Endothelial cell of umbilical vein (primary cell): ENCODE results near the gene LRTM2. TPM values are rescaled to one million over a fixed set of nuclear protein-coding genes. Genes with fewer than 3 reads are reported as not detected.

Source experiments
- BruUV-seq: library from RNA; stranded (reverse); fragments of 400-500 nt; replicated peaks from 2 replicates; lab custom pipeline; 2021; lab: Mats Ljungman, UMichigan
- CTCF ChIA-PET: fragments of 300-600, 350-600 bp; sonication (Branson Sonifier 250); formaldehyde crosslinking; loops from one replicate; lab custom pipeline; 2021; ENCODE audit warnings: antibody characterized with exemption, inconsistent platforms; lab: Charles Lee
- POLR2A ChIA-PET: fragments of 300-600, 350-600 bp; sonication (Branson Sonifier 250); formaldehyde crosslinking; loops from one replicate; lab custom pipeline; 2021; ENCODE audit warnings: antibody characterized with exemption, inconsistent platforms; lab: Charles Lee
- DNase-seq: peaks from one replicate; pipeline ENCODE4 v3.0.0-alpha.2; 2011; ENCODE audit warnings: low read depth, low spot score
- FAIRE-seq: peaks from 2 replicates; lab custom pipeline; 2011; peaks lifted over from hg19 to GRCh38; lab: Jason Lieb, UNC
- H2AFZ ChIP-seq: 2 replicates; pipeline ENCODE4 v1.6.0; 2012; ENCODE audit warnings: low read depth, low read length, control low read depth, inconsistent platforms
- H3K27ac ChIP-seq: 2 replicates; pipeline ENCODE4 v1.5.1; 2011; ENCODE audit warnings: low read depth, mild to moderate bottlenecking, control low read depth, low read length, moderate library complexity; ENCODE audit not compliant: insufficient read depth
- H3K27me3 ChIP-seq, 2 experiments: 2 replicates each; pipeline versions ENCODE4 v1.6.0 to v1.6.1; 2011; ENCODE audit warnings: low read length in 2 of 2, mixed read lengths in 1 of 2; ENCODE audit not compliant: control insufficient read depth in 2 of 2, insufficient read depth in 2 of 2
- H3K36me3 ChIP-seq, 2 experiments: 2 replicates in 1 of 2; 3 replicates in 1 of 2; pipeline ENCODE4 v1.5.1; 2011; ENCODE audit warnings: low read length in 2 of 2, mild to moderate bottlenecking in 1 of 2, moderate library complexity in 1 of 2; ENCODE audit not compliant: control insufficient read depth in 2 of 2, insufficient read depth in 2 of 2; ENCODE audit errors: extremely low read depth in 1 of 2
- H3K4me1 ChIP-seq: 3 replicates; pipeline ENCODE4 v1.5.1; 2011; ENCODE audit warnings: mild to moderate bottlenecking, low read length; ENCODE audit not compliant: control insufficient read depth, insufficient read depth; ENCODE audit errors: extremely low read depth
- H3K4me2 ChIP-seq: 2 replicates; pipeline ENCODE4 v1.6.1; 2011; ENCODE audit warnings: low read length, control low read depth, mixed read lengths; ENCODE audit not compliant: insufficient read depth
- H3K4me3 ChIP-seq, 3 experiments: fragments of 200-600 bp in 1 of 3; sonication (generic), shearing (Covaris generic) in 1 of 3; replicated peaks in 1 of 3; 2 replicates each; pipeline ENCODE4 v1.5.1; 2011 to 2016; ENCODE audit warnings: control low read depth in 3 of 3, low read length in 3 of 3, mild to moderate bottlenecking in 2 of 3, inconsistent platforms in 1 of 3, low read depth in 1 of 3, moderate library complexity in 1 of 3; ENCODE audit not compliant: insufficient read depth in 1 of 3
- H3K79me2 ChIP-seq: 2 replicates; pipeline ENCODE4 v1.6.0; 2012; ENCODE audit warnings: low read length, inconsistent platforms; ENCODE audit not compliant: control insufficient read depth, insufficient read depth
- H3K9ac ChIP-seq: replicated peaks from 2 replicates; pipeline ENCODE3; 2011; ENCODE audit warnings: low read length, control low read depth; ENCODE audit not compliant: insufficient read depth; ENCODE audit errors: extremely low read depth
- H3K9me1 ChIP-seq: replicated peaks from 3 replicates; pipeline ENCODE4 v1.6.0; 2011; ENCODE audit warnings: mild to moderate bottlenecking, low read length; ENCODE audit not compliant: control insufficient read depth, insufficient read depth; ENCODE audit errors: extremely low read depth
- H3K9me3 ChIP-seq: replicated peaks from 2 replicates; pipeline ENCODE4 v1.5.1; 2012; ENCODE audit warnings: low read length, inconsistent platforms; ENCODE audit not compliant: control insufficient read depth, insufficient read depth
- H4K20me1 ChIP-seq: replicated peaks from 2 replicates; pipeline ENCODE3; 2011; ENCODE audit warnings: mild to moderate bottlenecking, low read length; ENCODE audit not compliant: control insufficient read depth, insufficient read depth; ENCODE audit errors: extremely low read depth
- FOS ChIP-seq: IDR thresholded peaks from 2 replicates; pipeline ENCODE4 v1.6.1; 2011; ENCODE audit warnings: mild to moderate bottlenecking, low read length, moderate library complexity, borderline replicate concordance; ENCODE audit not compliant: insufficient read depth
- GATA2 ChIP-seq: IDR thresholded peaks from 2 replicates; pipeline ENCODE4 v1.7.0; 2011; ENCODE audit warnings: low read depth, mild to moderate bottlenecking, moderate library complexity, mixed read lengths, low read length; ENCODE audit not compliant: insufficient read length, insufficient read depth
- JUN ChIP-seq: IDR thresholded peaks from 2 replicates; pipeline ENCODE4 v1.6.1; 2011; ENCODE audit warnings: borderline replicate concordance, low read depth; ENCODE audit not compliant: insufficient read length, insufficient read depth
- POLR2A ChIP-seq: IDR thresholded peaks from 2 replicates; pipeline ENCODE4 v1.6.1; 2012; ENCODE audit warnings: low read depth, mild to moderate bottlenecking, control low read depth, low read length
- POLR2AphosphoS5 ChIP-seq: IDR thresholded peaks from 2 replicates; pipeline ENCODE4 v1.6.1; 2012; ENCODE audit warnings: low read depth, mild to moderate bottlenecking, control low read depth, low read length, moderate library complexity; ENCODE audit not compliant: insufficient read depth
- dilution Hi-C: fragments of 300-500 bp; cut with MboI; formaldehyde crosslinking; loops from one replicate; pipeline ENCODE4 v1.15.0; 2019; ENCODE audit warnings: low sequenced_read_pairs; ENCODE audit not compliant: extremely low pct_ligation_motif_present
- intact Hi-C: fragments of 100-400 bp; cut with micrococcal nuclease; formaldehyde crosslinking; loops from one replicate; pipeline ENCODE4 v1.10.0; 2022
- polyA plus RNA-seq, 4 experiments: library from polyadenylated mRNA; depleted of rRNA in 3 of 4; stranded (reverse) in 3 of 4; unstranded in 1 of 4; fragments of >200 nt; gene quantifications; 2 replicates each; pipeline versions ENCODE4 v1.2.1 to v1.2.3, GENCODE V29; 2011 to 2012; ENCODE audit warnings: missing spikeins in 1 of 4
- total RNA-seq: library from RNA; stranded (reverse); gene quantifications from 2 replicates; pipeline ENCODE4 v1.2.3, GENCODE V29; 2021

The LRTM2 gene
- total and polyA plus RNA-seq, 2 donors (not counting 3 experiments of a cell fraction or from before 2014, with no cell fraction given) = not detected

DNA sequence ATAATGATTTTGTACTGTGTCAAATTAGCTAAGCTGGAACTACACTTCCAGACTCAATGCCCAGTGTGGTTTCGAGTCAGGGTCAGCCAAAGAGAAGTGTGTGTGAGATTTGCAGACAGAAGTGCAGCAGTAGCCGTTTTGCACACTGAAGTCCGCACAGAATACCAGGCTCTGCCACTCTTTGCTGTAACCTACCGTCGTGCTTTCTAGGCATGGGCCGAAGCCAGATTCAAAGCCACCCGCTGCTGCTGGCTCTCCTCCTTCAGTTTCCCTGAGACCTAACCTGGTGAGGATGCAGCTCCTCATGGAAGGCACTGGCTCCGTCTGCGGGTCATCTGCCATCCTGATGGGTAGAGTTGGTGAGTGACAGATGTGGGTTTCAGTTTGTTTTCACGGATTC lies 48.8 kb downstream of the LRTM2 start:
- H2AFZ ChIP-seq = no peak overlapping the region
- H3K9ac ChIP-seq = no peak overlapping the region
- no peak overlapping the region for H3K4me2 ChIP-seq
- H3K27me3 ChIP-seq = peaks cover 1 to 2% of the 10 kb centered on the region in 2 experiments
- no peaks in the 10 kb centered on the region for H3K79me2 ChIP-seq
- no peaks in the 10 kb centered on the region for H4K20me1 ChIP-seq
- intact Hi-C loops = no loop called here
- ChIA-PET CTCF (interaction anchor here (1.5 kb wide), 1 partner anchor 11 kb away, joined by 3 read pairs; no protein-coding TSS in a partner anchor), POLR2A (no interaction called here)
- no TSS peak for BruUV-seq
- no peaks in the 10 kb centered on the region for H3K9me1 ChIP-seq
- no peak overlapping the region for H3K27ac ChIP-seq
- H3K9me3 ChIP-seq = no peaks in the 10 kb centered on the region
- H3K4me1 ChIP-seq = no peaks in the 10 kb centered on the region
- FAIRE-seq (no peak), DNase-seq (no peak)
- dilution Hi-C loops = no loop called here
- TF ChIP-seq POLR2AphosphoS5 (no peak), POLR2A (no peak), FOS (no peak)
- H3K36me3 ChIP-seq = no peaks in the 10 kb centered on the region
- no peak overlapping the region for H3K4me3 ChIP-seq

DNA sequence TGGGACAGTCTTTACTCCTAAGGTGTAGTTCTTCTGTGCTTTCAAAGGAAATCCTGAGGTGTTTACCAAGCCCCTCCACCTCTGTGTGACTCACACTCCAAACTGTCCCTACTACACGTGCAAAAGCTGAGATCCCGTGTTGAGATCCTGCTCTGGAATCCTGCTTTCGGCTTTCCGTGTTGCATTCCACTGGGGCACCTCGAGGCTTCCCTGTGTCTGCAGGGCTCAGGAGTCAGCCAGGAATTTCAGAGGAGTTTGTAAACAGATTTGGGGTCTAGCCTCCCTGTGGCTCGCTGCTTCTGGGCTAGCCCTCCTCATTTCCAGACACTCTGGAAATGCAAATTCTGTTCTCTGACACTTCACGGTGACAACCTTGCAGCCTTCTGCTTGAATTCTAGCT lies 49.7 kb downstream of the LRTM2 start:
- no peaks in the 10 kb centered on the region for H3K79me2 ChIP-seq
- dilution Hi-C loops = no loop called here
- H2AFZ ChIP-seq = no peak overlapping the region
- H3K4me3 ChIP-seq = no peak overlapping the region
- H3K9me1 ChIP-seq = no peaks in the 10 kb centered on the region
- POLR2A ChIA-PET = no interaction called here
- H3K9ac ChIP-seq = no peak overlapping the region
- H3K36me3 ChIP-seq = no peaks in the 10 kb centered on the region
- no peaks in the 10 kb centered on the region for H3K9me3 ChIP-seq
- CTCF ChIA-PET = interaction anchor here (1.5 kb wide), 1 partner anchor 10 kb away, joined by 3 read pairs; no protein-coding TSS in a partner anchor
- H3K4me1 ChIP-seq = no peaks in the 10 kb centered on the region
- TF ChIP-seq JUN (no peak), FOS (no peak), POLR2AphosphoS5 (no peak), GATA2 (no peak), POLR2A (no peak)
- intact Hi-C loops = no loop called here
- H3K27ac ChIP-seq = no peak overlapping the region
- no peak overlapping the region for H3K4me2 ChIP-seq
- FAIRE-seq (no peak), DNase-seq (no peak)
- peaks cover 0 to 4% of the 10 kb centered on the region in 2 experiments for H3K27me3 ChIP-seq
- BruUV-seq = no TSS peak
- H4K20me1 ChIP-seq = no peaks in the 10 kb centered on the region
